Measurements from ENCODE around the gene MDFIC. TPM values are rescaled to one million over a fixed set of nuclear protein-coding genes. Genes with fewer than 3 reads are reported as not detected.

Gene MDFIC
- polyA plus RNA-seq, 1 of the 3 experiments (the other 2 are of a cell fraction) = 2.8 TPM

GRCh38 chr7:114910787-114911186 lies 11.1 kb upstream of the MDFIC start:
- no peak overlapping the region for H3K27ac ChIP-seq (ENCODE audit: low read depth in 2 of 2, low read length in 1 of 2)
- H3F3A ChIP-seq (replicated peaks; ENCODE audit: insufficient read depth) = no peaks in the 10 kb centered on the region
- no peaks in the 10 kb centered on the region; a peak in 1 of 4 replicates for H3K4me1 ChIP-seq (ENCODE audit: control insufficient read depth in 1 of 2, insufficient read depth in 2 of 2, low read depth in 1 of 2, low read length in 1 of 2)
- H3K36me3 ChIP-seq (replicated peaks in 1 of 2; ENCODE audit: control insufficient read depth in 1 of 2, insufficient read depth in 2 of 2, low read length in 1 of 2) = no peaks in the 10 kb centered on the region
- H3K27me3 ChIP-seq (ENCODE audit: insufficient read depth) = no peaks in the 10 kb centered on the region; the same call in 1 of the 2 replicates
- no peak overlapping the region for H3K9ac ChIP-seq
- TF ChIP-seq TAF1 (IDR thresholded peaks at IDR 0.05; ENCODE audit: borderline replicate concordance, low read depth, low read length) (no peak), NRF1 (IDR thresholded peaks at IDR 0.05; ENCODE audit: low read depth, low read length) (no peak), RCOR1 (IDR thresholded peaks at IDR 0.05; ENCODE audit: low read length) (no peak), ZBTB33 (IDR thresholded peaks at IDR 0.05; ENCODE audit: borderline replicate concordance, low read depth) (no peak)
- no peaks in the 10 kb centered on the region for H4K20me1 ChIP-seq (ENCODE audit: insufficient read depth)
- WGBS (ENCODE audit: low lambda C conversion rate) = 9% methylated on average over 2 of the region's 2 CpGs
- H3K4me2 ChIP-seq = no peak overlapping the region
- no peak overlapping the region for H2AFZ ChIP-seq (ENCODE audit: low read depth)
- no peaks in the 10 kb centered on the region for H3K79me2 ChIP-seq (ENCODE audit: insufficient read depth)
- DNase-seq = no peak
- POLR2A ChIA-PET = no interaction called here
- no peak overlapping the region for H3K4me3 ChIP-seq (ENCODE audit: low read depth in 2 of 2, low read length in 1 of 2)
- CTCF ChIA-PET = no interaction called here
- no peaks in the 10 kb centered on the region for H3K9me3 ChIP-seq
- H3K9me2 ChIP-seq = no peaks in the 10 kb centered on the region

GRCh38 chr7:114911411-114911810 lies 10.5 kb upstream of the MDFIC start:
- no peaks in the 10 kb centered on the region for H3F3A ChIP-seq (replicated peaks; ENCODE audit: insufficient read depth)
- H3K27ac ChIP-seq (ENCODE audit: low read depth in 2 of 2, low read length in 1 of 2) = no peak overlapping the region
- H4K20me1 ChIP-seq (ENCODE audit: insufficient read depth) = no peaks in the 10 kb centered on the region
- CTCF ChIA-PET = no interaction called here
- POLR2A ChIA-PET = no interaction called here
- H3K36me3 ChIP-seq (replicated peaks in 1 of 2; ENCODE audit: control insufficient read depth in 1 of 2, insufficient read depth in 2 of 2, low read length in 1 of 2) = no peaks in the 10 kb centered on the region
- no peak overlapping the region for H3K4me2 ChIP-seq
- H2AFZ ChIP-seq (ENCODE audit: low read depth) = no peak overlapping the region
- no peak for TF ChIP-seq MEF2A (IDR thresholded peaks at IDR 0.05; ENCODE audit: borderline replicate concordance, low read depth)
- no peak for TF ChIP-seq RFX5 (IDR thresholded peaks at IDR 0.05; ENCODE audit: low read length)
- no peak for TF ChIP-seq IRF3 (IDR thresholded peaks at IDR 0.05; ENCODE audit: low read depth, low read length)
- TF ChIP-seq GABPA (IDR thresholded peaks at IDR 0.05; ENCODE audit: low read depth) = no peak
- TF ChIP-seq YY1 (IDR thresholded peaks at IDR 0.05; ENCODE audit: low read depth) = no peak
- no peak for TF ChIP-seq CHD2 (IDR thresholded peaks at IDR 0.05; ENCODE audit: low read length, partially characterized antibody)
- no peak for TF ChIP-seq POLR2AphosphoS5 (IDR thresholded peaks at IDR 0.05; ENCODE audit: low read depth, low read length)
- no peak for TF ChIP-seq JUND (IDR thresholded peaks at IDR 0.05)
- TF ChIP-seq NRF1 (IDR thresholded peaks at IDR 0.05; ENCODE audit: low read depth, low read length) = no peak
- TF ChIP-seq TCF12 (IDR thresholded peaks at IDR 0.05) = no peak
- no peak for TF ChIP-seq FOSL2 (IDR thresholded peaks at IDR 0.05; ENCODE audit: borderline replicate concordance, low read depth)
- no peak for TF ChIP-seq EP300 (IDR thresholded peaks at IDR 0.05; ENCODE audit: borderline replicate concordance in 1 of 2, low read depth in 1 of 2, low read length in 1 of 2)
- TF ChIP-seq RXRA (IDR thresholded peaks at IDR 0.05; ENCODE audit: borderline replicate concordance, low read depth) = no peak
- TF ChIP-seq USF2 (IDR thresholded peaks at IDR 0.05; ENCODE audit: borderline replicate concordance, low read depth, low read length) = no peak
- no peak for TF ChIP-seq NFIC (IDR thresholded peaks at IDR 0.05; ENCODE audit: borderline replicate concordance)
- no peak for TF ChIP-seq SMC3 (IDR thresholded peaks at IDR 0.05; ENCODE audit: low read depth, low read length)
- TF ChIP-seq USF1 (IDR thresholded peaks at IDR 0.05; ENCODE audit: borderline replicate concordance, low read depth) = no peak
- 5% methylated on average over 4 of the region's 4 CpGs for WGBS (ENCODE audit: low lambda C conversion rate)
- no peak overlapping the region for H3K9ac ChIP-seq
- DNase-seq = no peak
- H3K9me3 ChIP-seq = no peaks in the 10 kb centered on the region
- no peaks in the 10 kb centered on the region for H3K79me2 ChIP-seq (ENCODE audit: insufficient read depth)
- no peaks in the 10 kb centered on the region; the same call in 1 of the 2 replicates for H3K27me3 ChIP-seq (ENCODE audit: insufficient read depth)
- no peak overlapping the region for H3K4me3 ChIP-seq (ENCODE audit: low read depth in 2 of 2, low read length in 1 of 2)
- H3K9me2 ChIP-seq = no peaks in the 10 kb centered on the region
- no peaks in the 10 kb centered on the region; a peak in 1 of 4 replicates for H3K4me1 ChIP-seq (ENCODE audit: control insufficient read depth in 1 of 2, insufficient read depth in 2 of 2, low read depth in 1 of 2, low read length in 1 of 2)
